ENCODE results near the gene CRAMP1. TPM values are rescaled to one million over a fixed set of nuclear protein-coding genes. Genes with fewer than 3 reads are reported as not detected.
A peak's percentile ranks its signal among the peaks of the same experiment; 100 is the strongest.
"Not testable (repeated sequence)": the region's sequence is repeated elsewhere in the genome, so short reads cannot be mapped to it uniquely, and the experiment has no call there.

CRAMP1 gene
- total RNA-seq, 1 experiment from 2014 or later = 4.7 TPM

DNA sequence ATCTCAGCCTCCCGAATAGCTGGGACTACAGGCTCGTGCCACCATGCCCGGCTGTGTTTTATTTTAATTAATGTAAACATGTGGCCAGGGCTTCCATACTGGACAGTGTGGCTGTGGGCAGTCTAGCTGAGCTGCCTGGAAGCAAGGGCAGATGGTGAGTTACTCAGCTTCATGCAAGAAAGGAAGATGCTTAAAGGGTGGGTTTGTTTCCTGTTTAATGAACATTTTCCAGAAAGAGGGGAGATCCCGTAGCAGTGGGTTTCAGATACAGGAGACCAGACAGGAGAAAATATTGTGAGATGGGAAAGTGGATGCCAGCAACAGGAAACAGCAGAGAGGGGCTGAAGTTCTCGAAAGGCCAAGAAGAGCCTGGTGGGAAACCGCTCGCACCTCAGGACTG, 101.2 kb downstream of the CRAMP1 start:
- in situ Hi-C loops (cut with HindIII; ENCODE audit: low pct_unique_long_range_greater_than_20kb, low sequenced_read_pairs) = no loop called here
- DNase-seq (ENCODE audit: low read depth, low spot score) = no peak

DNA sequence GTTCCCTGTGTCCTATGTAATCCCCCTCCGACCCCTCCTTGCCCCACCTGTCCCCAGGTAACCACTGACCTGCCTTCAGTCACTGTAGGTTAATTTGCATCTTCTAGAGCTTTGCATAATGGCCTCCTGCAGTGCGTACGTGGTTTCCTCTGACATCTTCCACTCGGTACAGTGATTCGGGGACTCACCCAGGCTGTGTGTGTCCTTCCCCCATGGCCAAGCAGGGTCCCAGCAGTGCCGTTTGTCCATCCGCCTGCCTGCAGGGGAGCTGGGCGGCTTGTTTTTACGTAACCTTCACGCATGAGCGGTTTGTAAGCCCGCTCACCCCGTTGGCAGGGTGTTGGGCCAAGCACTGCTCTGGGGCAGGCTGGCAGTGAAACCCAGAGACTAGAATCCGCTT, 101.8 kb downstream of the CRAMP1 start:
- in situ Hi-C loops (cut with HindIII; ENCODE audit: low pct_unique_long_range_greater_than_20kb, low sequenced_read_pairs) = no loop called here
- no peak for DNase-seq (ENCODE audit: low read depth, low spot score)

DNA sequence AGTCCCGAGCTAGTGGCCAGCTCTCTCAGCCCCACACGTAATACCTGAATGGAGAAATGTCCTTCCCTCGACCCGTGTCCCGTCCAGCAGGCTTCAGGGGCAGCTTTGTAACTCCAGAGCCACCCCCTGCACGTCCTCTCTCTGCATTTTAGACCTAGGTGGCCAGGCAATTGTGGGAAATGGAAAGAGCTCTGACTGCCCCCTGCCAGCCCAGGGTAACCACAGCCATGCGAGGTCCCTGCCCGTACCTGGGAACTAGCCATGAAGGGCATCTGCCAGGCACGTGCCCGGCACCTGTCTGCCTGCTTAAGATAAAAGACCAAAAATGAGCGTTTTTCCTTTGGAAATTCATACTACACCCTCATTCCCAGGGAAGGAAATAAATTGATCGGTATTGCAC, 103.1 kb downstream of the CRAMP1 start:
- in situ Hi-C loops (cut with HindIII; ENCODE audit: low pct_unique_long_range_greater_than_20kb, low sequenced_read_pairs) = no loop called here
- no peak for DNase-seq (ENCODE audit: low read depth, low spot score)

DNA sequence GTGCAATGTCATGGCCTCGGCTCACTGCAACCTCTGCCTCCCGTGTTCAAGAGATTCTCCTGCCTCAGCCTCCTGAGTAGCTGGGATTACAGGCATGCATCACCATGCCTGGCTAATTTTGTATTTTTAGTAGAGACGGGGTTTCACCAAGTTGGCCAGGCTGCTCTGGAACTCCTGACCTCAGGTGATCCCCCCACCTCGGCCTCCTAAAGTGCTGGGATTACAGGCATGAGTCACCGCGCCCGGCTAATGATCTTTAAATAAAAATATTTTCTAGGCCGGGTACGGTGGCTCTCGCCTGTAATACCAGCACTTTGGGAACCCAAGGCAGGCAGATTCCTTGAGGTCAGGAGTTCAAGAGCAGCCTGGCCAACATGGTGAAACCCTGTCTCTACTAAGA, 106.1 kb downstream of the CRAMP1 start:
- in situ Hi-C loops (cut with HindIII; ENCODE audit: low pct_unique_long_range_greater_than_20kb, low sequenced_read_pairs); DNase-seq (ENCODE audit: low read depth, low spot score): not testable (repeated sequence)

DNA sequence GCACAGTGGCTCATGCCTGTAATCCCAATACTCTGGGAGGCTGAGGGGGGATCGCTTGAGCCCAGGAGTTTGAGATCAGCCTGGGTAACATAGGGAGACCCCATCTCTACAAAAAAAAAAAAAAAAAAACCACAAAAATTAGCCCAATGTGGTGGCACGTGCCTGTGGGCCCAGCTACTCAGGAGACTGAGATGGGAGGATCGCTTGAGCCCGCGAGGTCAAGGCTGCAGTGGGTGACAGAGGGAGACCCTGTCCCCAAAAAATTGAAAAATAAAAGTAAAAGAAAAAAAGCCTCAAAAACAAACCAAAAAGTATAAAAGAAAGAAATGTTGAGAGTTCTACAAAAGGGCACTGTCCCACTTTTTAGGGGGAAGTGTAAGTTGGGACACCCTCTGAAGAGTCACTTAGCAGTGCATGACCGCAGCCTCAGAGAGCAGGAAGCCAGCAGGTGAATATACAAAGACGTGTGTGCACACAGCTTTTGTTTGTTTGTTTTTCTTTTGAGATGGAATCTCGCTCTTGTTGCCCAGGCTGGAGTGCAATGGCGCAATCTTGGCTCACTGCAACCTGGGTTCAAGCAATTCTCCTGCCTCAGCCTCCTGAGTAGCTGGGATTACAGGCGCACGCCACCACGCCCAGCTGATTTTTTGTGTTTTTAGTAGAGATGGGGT, 107.5 kb downstream of the CRAMP1 start:
- DNase-seq (ENCODE audit: low read depth, low spot score); in situ Hi-C loops (cut with HindIII; ENCODE audit: low pct_unique_long_range_greater_than_20kb, low sequenced_read_pairs): not testable (repeated sequence)

DNA sequence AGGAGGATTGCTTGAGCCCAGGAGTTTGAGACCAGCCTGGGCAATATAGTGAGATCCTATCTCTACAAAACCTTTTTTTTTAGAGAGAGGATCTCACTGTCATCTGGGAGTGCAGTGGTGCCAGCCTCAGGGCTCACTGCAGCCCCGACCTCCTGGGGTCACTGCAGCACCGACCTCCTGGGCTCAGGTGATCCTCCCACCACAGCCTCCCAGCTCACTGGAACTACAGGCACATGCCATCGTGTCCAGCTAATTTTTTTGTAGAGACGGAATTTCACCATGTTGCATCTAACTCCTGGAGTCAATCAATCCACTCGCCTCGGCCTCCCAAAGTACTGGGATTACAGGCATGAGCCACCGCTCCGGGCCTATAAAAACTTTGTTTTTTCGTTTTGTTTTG, 109.2 kb downstream of the CRAMP1 start:
- in situ Hi-C loops (cut with HindIII; ENCODE audit: low pct_unique_long_range_greater_than_20kb, low sequenced_read_pairs) = no loop called here
- no peak for DNase-seq (ENCODE audit: low read depth, low spot score)

DNA sequence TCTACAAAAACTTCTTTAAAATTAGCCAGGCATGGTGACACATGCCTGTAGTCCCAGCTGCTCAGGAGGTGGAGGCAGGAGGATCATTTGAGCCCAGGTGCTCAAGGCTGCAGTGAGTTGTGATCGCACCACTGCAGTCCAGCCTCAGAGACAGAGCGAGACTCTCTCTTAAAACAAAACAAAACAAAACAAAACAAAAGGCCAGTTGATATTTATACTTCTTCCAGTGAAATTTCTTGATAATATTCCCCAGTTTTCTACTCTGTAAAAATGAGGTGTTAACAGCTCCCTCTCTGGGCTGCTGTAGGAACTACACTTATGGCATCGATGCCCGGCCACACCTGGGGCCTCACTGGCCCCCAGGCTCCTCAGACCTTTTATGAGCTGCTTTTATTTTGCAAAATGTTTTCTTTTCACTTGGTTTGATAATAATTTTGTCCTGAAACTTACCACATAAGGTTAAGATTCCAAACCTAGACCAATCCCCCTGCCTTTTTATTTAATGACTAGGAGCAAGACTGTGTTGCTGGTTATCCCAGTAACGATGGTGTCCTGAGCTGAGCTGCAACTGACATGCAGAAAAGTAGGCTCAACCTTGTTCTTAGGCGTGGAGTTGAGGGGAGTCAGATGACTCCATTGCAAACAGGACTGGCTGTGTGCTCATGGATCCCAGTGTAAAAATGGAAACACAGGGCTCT, 111.4 kb downstream of the CRAMP1 start:
- in situ Hi-C loops (cut with HindIII; ENCODE audit: low pct_unique_long_range_greater_than_20kb, low sequenced_read_pairs) = no loop called here
- peak; percentile 64 for DNase-seq (ENCODE audit: low read depth, low spot score)

DNA sequence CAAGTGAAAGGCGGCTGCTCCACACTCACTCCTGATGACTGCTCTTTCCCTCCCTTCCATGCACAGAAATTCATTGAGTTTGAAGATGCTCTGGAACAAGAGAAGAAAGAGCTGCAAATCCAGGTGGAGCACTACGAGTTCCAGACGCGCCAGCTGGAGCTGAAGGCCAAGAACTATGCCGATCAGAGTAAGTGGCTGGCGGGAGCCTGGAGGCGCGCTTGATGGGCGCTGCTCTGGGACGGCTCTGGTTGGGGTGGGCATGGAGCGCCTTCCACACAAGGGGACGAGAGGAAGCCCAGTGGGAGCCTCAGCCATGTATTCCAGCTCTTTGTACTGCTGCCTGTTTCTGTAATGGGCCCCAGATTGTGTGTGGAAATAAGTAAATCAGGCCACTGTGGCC, 112.3 kb downstream of the CRAMP1 start:
- in situ Hi-C loops (cut with HindIII; ENCODE audit: low pct_unique_long_range_greater_than_20kb, low sequenced_read_pairs) = no loop called here
- DNase-seq (ENCODE audit: low read depth, low spot score) = no peak

DNA sequence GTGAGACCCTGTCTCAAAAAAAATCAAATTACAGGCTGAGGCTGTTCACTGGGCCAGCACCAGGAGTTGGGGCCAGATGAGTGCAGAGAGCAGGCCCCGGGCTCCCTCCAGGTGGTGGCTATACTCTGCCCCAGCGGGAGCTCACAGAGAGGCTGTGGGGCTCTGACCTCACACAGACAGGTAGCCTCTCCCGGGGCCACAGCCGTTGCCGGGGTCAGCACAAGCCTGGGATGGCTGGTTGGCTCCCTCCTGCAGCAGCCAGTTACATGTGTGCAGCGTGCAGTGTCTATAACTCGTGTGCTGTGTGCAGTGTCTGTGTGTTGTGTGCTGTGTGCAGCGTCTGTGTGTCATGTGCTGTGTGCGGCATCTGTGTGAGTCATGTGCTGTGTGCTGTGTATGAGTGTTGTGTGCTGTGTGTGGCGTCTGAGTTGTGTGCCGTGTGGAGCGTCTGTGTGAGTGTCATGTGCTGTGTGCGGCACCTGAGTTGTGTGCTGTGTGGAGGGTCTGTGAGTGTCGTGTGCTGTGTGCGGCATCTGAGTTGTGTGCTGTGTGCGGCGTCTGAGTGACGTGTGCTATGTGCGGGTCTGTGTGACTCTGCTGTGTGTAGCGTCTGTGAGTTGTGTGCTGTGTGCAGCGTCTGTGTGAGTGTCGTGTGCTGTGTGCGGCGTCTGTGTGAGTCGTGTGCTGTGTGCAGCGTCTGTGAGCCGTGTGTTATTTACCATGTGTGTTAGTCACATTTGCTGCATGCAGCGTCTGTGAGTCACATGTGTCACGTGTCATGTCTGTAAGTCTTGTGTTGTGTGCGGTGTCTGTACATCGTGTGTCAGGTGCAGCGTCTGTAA, 114.7 kb downstream of the CRAMP1 start:
- in situ Hi-C loops (cut with HindIII; ENCODE audit: low pct_unique_long_range_greater_than_20kb, low sequenced_read_pairs) = no loop called here
- DNase-seq (ENCODE audit: low read depth, low spot score) = no peak

Other genes starting within 250 kb of the CRAMP1 start
- gene UNKL, start 197.7 kb upstream of the CRAMP1 start, total RNA-seq (2014; rRNA removed; shearing (Covaris generic)) = 7.8 and 8.0 TPM in 2 replicates
- 15.1 and 18.0 TPM in 2 replicates for gene UQCC4, start 191.6 kb upstream of the CRAMP1 start, total RNA-seq (2014; rRNA removed; shearing (Covaris generic))
- gene PERCC1, start 181.3 kb upstream of the CRAMP1 start, total RNA-seq (2014; rRNA removed; shearing (Covaris generic)) = not detected in 2 replicates
- 0.40 and 1.0 TPM in 2 replicates for gene CCDC154, start 167.8 kb upstream of the CRAMP1 start, total RNA-seq (2014; rRNA removed; shearing (Covaris generic))
- gene CLCN7, start 137.3 kb upstream of the CRAMP1 start, total RNA-seq (2014; rRNA removed; shearing (Covaris generic)) = 277 and 308 TPM in 2 replicates
- not detected in 2 replicates for gene PTX4, start 123.4 kb upstream of the CRAMP1 start, total RNA-seq (2014; rRNA removed; shearing (Covaris generic))
- gene TELO2, start 119.0 kb upstream of the CRAMP1 start, total RNA-seq (2014; rRNA removed; shearing (Covaris generic)) = 9.5 and 9.8 TPM in 2 replicates
- gene TMEM204, start 78.7 kb upstream of the CRAMP1 start, total RNA-seq (2014; rRNA removed; shearing (Covaris generic)) = not detected in 2 replicates
- gene IFT140, start 288 bp upstream of the CRAMP1 start, total RNA-seq (2014; rRNA removed; shearing (Covaris generic)) = 4.9 and 6.7 TPM in 2 replicates
- gene JPT2, start 65.9 kb downstream of the CRAMP1 start, total RNA-seq (2014; rRNA removed; shearing (Covaris generic)) = 45.5 and 48.5 TPM in 2 replicates
- gene MAPK8IP3, start 93.8 kb downstream of the CRAMP1 start, total RNA-seq (2014; rRNA removed; shearing (Covaris generic)) = 19.3 and 20.3 TPM in 2 replicates
- gene NME3, start 159.2 kb downstream of the CRAMP1 start, total RNA-seq (2014; rRNA removed; shearing (Covaris generic)) = 12.2 and 12.9 TPM in 2 replicates
- gene EME2, start 160.4 kb downstream of the CRAMP1 start, total RNA-seq (2014; rRNA removed; shearing (Covaris generic)) = 4.3 and 8.6 TPM in 2 replicates
- 102 TPM in 2 replicates for gene MRPS34, start 160.8 kb downstream of the CRAMP1 start, total RNA-seq (2014; rRNA removed; shearing (Covaris generic))
- 12.8 and 13.1 TPM in 2 replicates for gene SPSB3, start 170.2 kb downstream of the CRAMP1 start, total RNA-seq (2014; rRNA removed; shearing (Covaris generic))
- gene NUBP2, start 170.6 kb downstream of the CRAMP1 start, total RNA-seq (2014; rRNA removed; shearing (Covaris generic)) = 57.9 and 58.1 TPM in 2 replicates
- gene IGFALS, start 181.3 kb downstream of the CRAMP1 start, total RNA-seq (2014; rRNA removed; shearing (Covaris generic)) = not detected in 2 replicates
- 41.3 and 50.9 TPM in 2 replicates for gene HAGH, start 214.5 kb downstream of the CRAMP1 start, total RNA-seq (2014; rRNA removed; shearing (Covaris generic))
- 75.3 and 96.5 TPM in 2 replicates for gene FAHD1, start 214.8 kb downstream of the CRAMP1 start, total RNA-seq (2014; rRNA removed; shearing (Covaris generic))

All from SK-MEL-5 (cell line).